GM12878 (cell line): ENCODE measurements around the gene SNAI3. TPM values are rescaled to one million over a fixed set of nuclear protein-coding genes. Genes with fewer than 3 reads are reported as not detected.

Experiments used
- ATF2 ChIP-seq: IDR thresholded peaks from 2 replicates; pipeline ENCODE4 v1.6.1; 2012; ENCODE audit warnings: low read length, inconsistent platforms
- BHLHE40 ChIP-seq, 2 experiments: fragments of 450-650 bp in 1 of 2; IDR thresholded peaks; 2 replicates each; pipeline ENCODE4 v1.6.1; 2011 to 2017; ENCODE audit warnings: low read depth in 2 of 2, borderline replicate concordance in 1 of 2, improper control_type of control experiment in 1 of 2, low read length in 1 of 2, mild to moderate bottlenecking in 1 of 2
- CHD1 ChIP-seq: IDR thresholded peaks from 2 replicates; pipeline ENCODE4 v1.6.1; 2012; ENCODE audit warnings: low read depth, low read length, improper control_type of control experiment
- E2F4 ChIP-seq: IDR thresholded peaks from 2 replicates; pipeline ENCODE4 v1.6.1; 2012; ENCODE audit warnings: low read depth, low read length, improper control_type of control experiment
- E2F8 ChIP-seq: fragments of 450-650 bp; IDR thresholded peaks from 2 replicates; pipeline ENCODE4 v1.6.1; 2018; ENCODE audit warnings: mild to moderate bottlenecking, low read depth, moderate library complexity; ENCODE audit not compliant: partially characterized antibody
- ETV6 ChIP-seq, 2 experiments: fragments of 450-650 bp in 1 of 2; IDR thresholded peaks in 1 of 2; conservative IDR thresholded peaks in 1 of 2; 2 replicates each; pipeline ENCODE4 v1.6.1; 2014; ENCODE audit warnings: antibody characterized with exemption in 1 of 2, borderline replicate concordance in 1 of 2, low read depth in 1 of 2, mild to moderate bottlenecking in 1 of 2, moderate library complexity in 1 of 2
- GABPA ChIP-seq: IDR thresholded peaks from 2 replicates; pipeline ENCODE4 v1.6.1; 2014; ENCODE audit warnings: antibody characterized with exemption, low read depth, mild to moderate bottlenecking, inconsistent platforms
- HCFC1 ChIP-seq: fragments of 150-350 bp; IDR thresholded peaks from 2 replicates; pipeline ENCODE4 v1.6.1; 2014; ENCODE audit warnings: low read length
- MAX ChIP-seq: IDR thresholded peaks from 2 replicates; pipeline ENCODE4 v1.6.1; 2012; ENCODE audit warnings: low read depth, low read length, improper control_type of control experiment
- MEF2B ChIP-seq: fragments of 450-650 bp; IDR thresholded peaks from 2 replicates; pipeline ENCODE4 v1.6.1; 2018; ENCODE audit warnings: mild to moderate bottlenecking, moderate library complexity; ENCODE audit not compliant: partially characterized antibody, poor library complexity, severe bottlenecking
- MTA2 ChIP-seq: fragments of 450-650 bp; IDR thresholded peaks from 2 replicates; pipeline ENCODE4 v1.6.1; 2016; ENCODE audit warnings: low read depth, mild to moderate bottlenecking, moderate library complexity
- NBN ChIP-seq: fragments of 450-650 bp; IDR thresholded peaks from 2 replicates; pipeline ENCODE4 v1.6.1; 2016
- NFYB ChIP-seq: IDR thresholded peaks from 2 replicates; pipeline ENCODE4 v1.6.1; 2011; ENCODE audit warnings: low read depth, mild to moderate bottlenecking, low read length, improper control_type of control experiment, moderate library complexity; ENCODE audit not compliant: insufficient read depth
- POLR2AphosphoS5 ChIP-seq: IDR thresholded peaks from 2 replicates; pipeline ENCODE4 v1.6.1; 2011; ENCODE audit warnings: mild to moderate bottlenecking, low read length, inconsistent platforms
- RELA ChIP-seq: fragments of 450-650 bp; IDR thresholded peaks from 2 replicates; pipeline ENCODE4 v1.8.0; 2014; ENCODE audit warnings: borderline replicate concordance; ENCODE audit not compliant: partially characterized antibody
- RUNX3 ChIP-seq: IDR thresholded peaks from 2 replicates; pipeline ENCODE4 v1.6.1; 2012; ENCODE audit warnings: low read length, inconsistent platforms
- SIX5 ChIP-seq: IDR thresholded peaks from 2 replicates; pipeline ENCODE4 v1.6.1; 2011; ENCODE audit warnings: mild to moderate bottlenecking, low read depth, low read length, moderate library complexity; ENCODE audit not compliant: severe bottlenecking
- SMAD1 ChIP-seq: fragments of 450-650 bp; IDR thresholded peaks from 2 replicates; pipeline ENCODE4 v1.6.1; 2018; ENCODE audit warnings: mild to moderate bottlenecking, low read depth; ENCODE audit not compliant: partially characterized antibody
- TCF12 ChIP-seq: IDR thresholded peaks from 2 replicates; pipeline ENCODE4 v1.6.1; 2011; ENCODE audit warnings: low read depth, mild to moderate bottlenecking, low read length
- ZBED1 ChIP-seq: IDR thresholded peaks from 2 replicates; pipeline ENCODE4 v1.6.1; 2016; ENCODE audit warnings: borderline replicate concordance
- ZBTB33 ChIP-seq: fragments of 450-650 bp; IDR thresholded peaks from 2 replicates; pipeline ENCODE4 v1.6.1; 2017; ENCODE audit warnings: mild to moderate bottlenecking
- ZNF24 ChIP-seq: fragments of 450-650 bp; IDR thresholded peaks from 2 replicates; pipeline ENCODE4 v1.6.1; 2017; ENCODE audit warnings: antibody characterized with exemption, mild to moderate bottlenecking
- ZNF384 ChIP-seq: IDR thresholded peaks from 2 replicates; pipeline ENCODE4 v1.6.1; 2012; ENCODE audit warnings: low read depth, mild to moderate bottlenecking, low read length, improper control_type of control experiment, borderline replicate concordance
- polyA plus RNA-seq, 11 experiments: library from polyadenylated mRNA; depleted of rRNA in 4 of 11; unstranded in 6 of 11; stranded (reverse) in 5 of 11; fragments of >200 nt; fragmentation: Nextera tagmentation in 4 of 11; fragmentation: Illumina TruSeq in 1 of 11; extraction: Ambion mirVana in 4 of 11; extraction: Trizol in 1 of 11; gene quantifications; 1 replicate in 1 of 11; 2 replicates in 10 of 11; pipeline versions ENCODE4 v1.2.1 to v1.2.3, GENCODE V29; 2011 to 2016; ENCODE audit warnings: inconsistent platforms in 2 of 11, missing spikeins in 2 of 11, low read depth in 1 of 11
- total RNA-seq, 4 experiments: library from RNA; depleted of rRNA in 3 of 4; stranded (reverse); fragments of >200 nt in 3 of 4; fragmentation: Illumina TruSeq in 1 of 4; extraction: Trizol in 1 of 4; gene quantifications; 2 replicates each; pipeline versions ENCODE4 v1.2.1 to v1.2.3, GENCODE V29; 2013 to 2021

Gene SNAI3
- total and polyA plus RNA-seq, 10 of the 15 experiments (the other 5 are each of a cell fraction or from before 2014, with no cell fraction given) = 0.21 to 7.4 (median 3.0) TPM

GRCh38 chr16:88662843-88663606 lies 23.3 kb downstream of the SNAI3 start, which contains the start of gene MVD (continued):
- TF ChIP-seq ATF2 (no peak), MTA2 (no peak), NBN (peak; percentile 48), E2F4 (no peak), RUNX3 (peak; percentile 43), MAX (peak; percentile 37; the same call in 1 of the 2 replicates), ZNF384 (no peak), ZNF24 (0 out of 2 replicates have a peak, but pooled peaks have one; percentile 48), SMAD1 (no peak), TCF12 (peak; percentile 36; the same call in 1 of the 2 replicates), MEF2B (no peak), HCFC1 (peak; percentile 39; the same call in 1 of the 2 replicates), ETV6 (conservative IDR thresholded peaks at IDR 0.05 in 1 of 2, IDR thresholded peaks at IDR 0.05 in 1 of 2; ENCODE audit: borderline replicate concordance in 1 of 2, low read depth in 1 of 2) (no peak), RELA (no peak), NFYB (peak; percentile 96), SIX5 (peak; percentile 25), POLR2AphosphoS5 (peak; percentile 89), ZBTB33 (no peak), E2F8 (no peak), CHD1 (no peak), ZBED1 (no peak), GABPA (no peak), BHLHE40 (IDR thresholded peaks at IDR 0.05; ENCODE audit: borderline replicate concordance in 1 of 2, low read depth in 2 of 2, low read length in 1 of 2) (peak; percentile 85 to 96; a peak in 3 of 4 replicates)
